B cell (primary cell): Measurements from ENCODE around the gene TRIM38.
"Not testable (repeated sequence)": the region's sequence is repeated elsewhere in the genome, so short reads cannot be mapped to it uniquely, and the experiment has no call there.

ENCODE experiments used
- CTCF ChIP-seq: fragments of 200-600 bp; IDR thresholded peaks from one replicate; pipeline ENCODE4 v1.8.0; 2022; ENCODE audit warnings: antibody characterized with exemption, mild to moderate bottlenecking
- EZH2 ChIP-seq: IDR thresholded peaks from 2 replicates; pipeline ENCODE4 v1.6.1; 2012; ENCODE audit warnings: borderline replicate concordance, low read depth, mild to moderate bottlenecking, moderate library complexity, low read length; ENCODE audit not compliant: insufficient read depth, poor library complexity, severe bottlenecking

GRCh38 chr6:25945738-25946137 is 16.9 kb upstream of the TRIM38 start:
- TF ChIP-seq CTCF, EZH2: not testable (repeated sequence)
